Erythroblast (primary cell): ENCODE data around the gene ABHD2.

Experiments
- GATA1 ChIP-seq: IDR thresholded peaks from 2 replicates; pipeline ENCODE4 v1.6.1; 2011; ENCODE audit warnings: low read depth, mild to moderate bottlenecking, control low read depth, low read length, moderate library complexity
- POLR2A ChIP-seq: IDR thresholded peaks from 2 replicates; pipeline ENCODE4 v1.6.1; 2011; ENCODE audit warnings: mild to moderate bottlenecking, low read length

DNA sequence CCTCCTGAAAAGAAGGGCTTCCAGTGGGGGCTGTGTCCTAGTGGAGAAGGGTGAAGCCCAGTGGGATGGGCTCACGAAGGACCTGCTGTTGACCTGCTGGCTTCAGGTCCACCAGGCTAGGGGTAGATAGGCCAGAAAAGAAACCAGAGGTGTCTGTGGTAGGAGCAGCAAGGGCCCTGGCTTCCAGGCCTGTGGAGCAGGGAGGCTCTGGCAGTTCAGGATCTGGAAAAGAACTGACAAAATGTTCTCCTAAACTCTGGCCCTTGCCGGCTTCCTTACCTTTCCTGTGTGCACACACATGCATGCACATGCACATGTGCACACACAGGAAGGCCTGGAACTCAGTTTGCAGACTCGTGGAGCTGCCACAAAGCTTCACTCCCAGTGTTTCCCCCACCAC lies 49.7 kb downstream of the ABHD2 start:
- no peak for TF ChIP-seq POLR2A
- no peak for TF ChIP-seq GATA1
